Measurements from ENCODE around the gene PHYH.

Gene PHYH

DNA sequence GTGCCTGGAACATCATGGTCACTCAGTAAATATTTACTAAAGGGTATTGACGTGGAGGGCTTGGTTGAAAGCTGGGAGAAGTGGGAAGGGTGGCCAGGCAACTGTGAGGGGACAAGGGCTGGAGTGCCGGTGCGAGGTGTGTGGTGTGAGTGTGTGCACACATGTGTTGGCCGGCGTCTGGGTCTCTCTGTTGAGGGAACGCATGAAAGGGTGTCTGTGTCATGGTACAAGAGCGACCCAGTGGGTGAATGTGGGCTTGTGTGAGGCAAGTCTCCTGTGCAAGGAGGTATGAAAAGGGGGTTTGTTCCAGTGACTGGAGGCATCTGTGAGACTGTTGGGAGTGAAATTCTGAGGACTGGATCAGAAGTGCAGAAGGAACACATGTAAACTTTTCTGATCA lies 36.3 kb downstream of the PHYH start:
- DNase-seq (ENCODE audit: low read depth in 1 of 2, low spot score in 1 of 2), result no peak
- H3K27ac ChIP-seq (replicated peaks), result no peak overlapping the region
- TF ChIP-seq, protein P1, sequence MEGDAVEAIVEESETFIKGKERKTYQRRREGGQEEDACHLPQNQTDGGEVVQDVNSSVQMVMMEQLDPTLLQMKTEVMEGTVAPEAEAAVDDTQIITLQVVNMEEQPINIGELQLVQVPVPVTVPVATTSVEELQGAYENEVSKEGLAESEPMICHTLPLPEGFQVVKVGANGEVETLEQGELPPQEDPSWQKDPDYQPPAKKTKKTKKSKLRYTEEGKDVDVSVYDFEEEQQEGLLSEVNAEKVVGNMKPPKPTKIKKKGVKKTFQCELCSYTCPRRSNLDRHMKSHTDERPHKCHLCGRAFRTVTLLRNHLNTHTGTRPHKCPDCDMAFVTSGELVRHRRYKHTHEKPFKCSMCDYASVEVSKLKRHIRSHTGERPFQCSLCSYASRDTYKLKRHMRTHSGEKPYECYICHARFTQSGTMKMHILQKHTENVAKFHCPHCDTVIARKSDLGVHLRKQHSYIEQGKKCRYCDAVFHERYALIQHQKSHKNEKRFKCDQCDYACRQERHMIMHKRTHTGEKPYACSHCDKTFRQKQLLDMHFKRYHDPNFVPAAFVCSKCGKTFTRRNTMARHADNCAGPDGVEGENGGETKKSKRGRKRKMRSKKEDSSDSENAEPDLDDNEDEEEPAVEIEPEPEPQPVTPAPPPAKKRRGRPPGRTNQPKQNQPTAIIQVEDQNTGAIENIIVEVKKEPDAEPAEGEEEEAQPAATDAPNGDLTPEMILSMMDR (IDR thresholded peaks at IDR 0.05; ENCODE audit: insufficient read depth, low read length), result no peak
- TF ChIP-seq POLR2AphosphoS5 (IDR thresholded peaks at IDR 0.05; ENCODE audit: low read depth) (no peak), SPI1 (IDR thresholded peaks at IDR 0.05; ENCODE audit: borderline replicate concordance, low read depth) (no peak), GABPA (IDR thresholded peaks at IDR 0.05; ENCODE audit: low read depth) (no peak)
- TF ChIP-seq, protein P2, sequence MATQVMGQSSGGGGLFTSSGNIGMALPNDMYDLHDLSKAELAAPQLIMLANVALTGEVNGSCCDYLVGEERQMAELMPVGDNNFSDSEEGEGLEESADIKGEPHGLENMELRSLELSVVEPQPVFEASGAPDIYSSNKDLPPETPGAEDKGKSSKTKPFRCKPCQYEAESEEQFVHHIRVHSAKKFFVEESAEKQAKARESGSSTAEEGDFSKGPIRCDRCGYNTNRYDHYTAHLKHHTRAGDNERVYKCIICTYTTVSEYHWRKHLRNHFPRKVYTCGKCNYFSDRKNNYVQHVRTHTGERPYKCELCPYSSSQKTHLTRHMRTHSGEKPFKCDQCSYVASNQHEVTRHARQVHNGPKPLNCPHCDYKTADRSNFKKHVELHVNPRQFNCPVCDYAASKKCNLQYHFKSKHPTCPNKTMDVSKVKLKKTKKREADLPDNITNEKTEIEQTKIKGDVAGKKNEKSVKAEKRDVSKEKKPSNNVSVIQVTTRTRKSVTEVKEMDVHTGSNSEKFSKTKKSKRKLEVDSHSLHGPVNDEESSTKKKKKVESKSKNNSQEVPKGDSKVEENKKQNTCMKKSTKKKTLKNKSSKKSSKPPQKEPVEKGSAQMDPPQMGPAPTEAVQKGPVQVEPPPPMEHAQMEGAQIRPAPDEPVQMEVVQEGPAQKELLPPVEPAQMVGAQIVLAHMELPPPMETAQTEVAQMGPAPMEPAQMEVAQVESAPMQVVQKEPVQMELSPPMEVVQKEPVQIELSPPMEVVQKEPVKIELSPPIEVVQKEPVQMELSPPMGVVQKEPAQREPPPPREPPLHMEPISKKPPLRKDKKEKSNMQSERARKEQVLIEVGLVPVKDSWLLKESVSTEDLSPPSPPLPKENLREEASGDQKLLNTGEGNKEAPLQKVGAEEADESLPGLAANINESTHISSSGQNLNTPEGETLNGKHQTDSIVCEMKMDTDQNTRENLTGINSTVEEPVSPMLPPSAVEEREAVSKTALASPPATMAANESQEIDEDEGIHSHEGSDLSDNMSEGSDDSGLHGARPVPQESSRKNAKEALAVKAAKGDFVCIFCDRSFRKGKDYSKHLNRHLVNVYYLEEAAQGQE (IDR thresholded peaks at IDR 0.05; ENCODE audit: insufficient replicate concordance, low read depth), result no peak
- H3K4me3 ChIP-seq (replicated peaks; ENCODE audit: insufficient read depth, low read length), result no peak overlapping the region
- no peaks in the 10 kb centered on the region for H3K27me3 ChIP-seq (ENCODE audit: insufficient read depth, poor library complexity, severe bottlenecking)

DNA sequence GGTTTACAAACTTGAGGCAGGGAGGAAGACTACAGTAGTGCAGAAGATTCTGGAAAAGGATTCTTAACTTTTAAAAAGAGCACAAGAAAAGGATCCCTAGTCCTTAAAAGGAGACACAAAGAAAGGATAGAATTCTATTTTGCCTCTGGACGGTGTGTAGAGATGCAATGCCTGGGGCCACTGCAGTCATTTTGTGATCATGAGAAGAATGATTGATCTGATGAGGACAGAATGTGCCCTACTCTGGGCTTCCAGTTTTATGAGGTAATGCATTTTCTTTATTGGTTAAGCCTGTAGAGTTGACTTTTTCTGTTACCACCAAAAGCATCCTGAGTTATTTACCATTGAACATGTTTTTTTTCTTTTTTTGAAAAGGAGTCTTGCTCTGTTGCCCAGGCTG lies 37.4 kb downstream of the PHYH start:
- DNase-seq (ENCODE audit: low read depth in 1 of 2, low spot score in 1 of 2), result no peak
- Histone ChIP-seq H3K27ac (replicated peaks) (no peak overlapping the region), H3K27me3 (ENCODE audit: insufficient read depth, poor library complexity, severe bottlenecking) (no peaks in the 10 kb centered on the region), H3K4me3 (replicated peaks; ENCODE audit: insufficient read depth, low read length) (no peak overlapping the region)
- TF ChIP-seq, protein P1 (IDR thresholded peaks at IDR 0.05; ENCODE audit: insufficient read depth, low read length), result no peak
- TF ChIP-seq GABPA (IDR thresholded peaks at IDR 0.05; ENCODE audit: low read depth) (no peak), SPI1 (IDR thresholded peaks at IDR 0.05; ENCODE audit: borderline replicate concordance, low read depth) (no peak), POLR2AphosphoS5 (IDR thresholded peaks at IDR 0.05; ENCODE audit: low read depth) (no peak)
- TF ChIP-seq, protein P2 (IDR thresholded peaks at IDR 0.05; ENCODE audit: insufficient replicate concordance, low read depth), result no peak

DNA sequence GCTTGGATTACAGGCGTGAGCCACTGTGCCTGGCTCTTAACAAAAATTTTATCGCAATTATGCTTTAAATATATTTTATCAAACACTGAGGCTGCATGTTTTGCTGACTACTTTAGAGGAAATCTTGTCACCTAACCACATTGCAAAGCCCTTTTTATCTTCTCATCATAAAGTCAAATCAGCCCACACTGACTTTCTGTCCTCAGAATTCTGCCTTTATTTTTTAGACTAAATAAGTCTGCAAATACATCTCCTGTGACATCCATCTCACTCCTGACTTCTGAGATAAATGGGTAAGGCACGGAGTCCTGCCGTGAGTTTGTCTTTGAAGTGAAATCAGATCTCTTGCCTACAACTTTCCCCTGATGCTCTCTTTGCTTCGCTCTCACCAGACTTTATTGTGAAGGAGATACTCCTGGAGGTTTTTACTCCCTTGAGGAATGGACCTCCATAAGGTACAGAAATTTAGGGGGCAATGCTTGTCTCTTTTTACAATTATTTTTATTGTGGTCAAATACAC lies 42.2 kb downstream of the PHYH start:
- Histone ChIP-seq H3K27me3 (ENCODE audit: insufficient read depth, poor library complexity, severe bottlenecking) (no peaks in the 10 kb centered on the region), H3K27ac (replicated peaks) (no peak overlapping the region), H3K4me3 (replicated peaks; ENCODE audit: insufficient read depth, low read length) (no peak overlapping the region)
- no peak for DNase-seq (ENCODE audit: low read depth in 1 of 2, low spot score in 1 of 2)
- TF ChIP-seq SPI1 (IDR thresholded peaks at IDR 0.05; ENCODE audit: borderline replicate concordance, low read depth), result no peak
- TF ChIP-seq, protein P1 (IDR thresholded peaks at IDR 0.05; ENCODE audit: insufficient read depth, low read length), result no peak
- no peak for TF ChIP-seq POLR2AphosphoS5 (IDR thresholded peaks at IDR 0.05; ENCODE audit: low read depth)
- no peak for TF ChIP-seq GABPA (IDR thresholded peaks at IDR 0.05; ENCODE audit: low read depth)
- TF ChIP-seq, protein P2 (IDR thresholded peaks at IDR 0.05; ENCODE audit: insufficient replicate concordance, low read depth), result no peak

Data from HL-60 (cell line).